ENCODE data around the gene ENAH.
A peak's percentile ranks its signal among the peaks of the same experiment; 100 is the strongest.

Gene ENAH

DNA sequence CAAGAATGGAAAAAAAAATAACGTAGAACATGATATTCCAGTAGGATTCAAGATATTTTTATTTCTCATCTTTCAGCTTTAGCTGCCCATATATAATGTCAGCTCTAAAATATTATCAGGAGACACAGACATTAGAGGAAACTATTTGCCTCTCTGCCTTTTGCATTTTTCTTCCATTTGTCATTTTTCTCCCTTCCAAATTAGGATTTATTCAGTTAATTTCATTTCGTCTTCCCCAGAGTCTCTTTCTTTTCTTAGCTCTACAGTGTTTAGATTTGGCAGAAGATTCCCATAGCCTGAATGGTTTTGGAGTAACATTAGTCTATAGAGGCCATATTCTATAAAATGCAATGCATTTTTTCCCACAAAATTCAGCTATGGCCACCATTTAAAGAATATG is 5.1 kb upstream of the ENAH start:
- TF ChIP-seq, protein P1, sequence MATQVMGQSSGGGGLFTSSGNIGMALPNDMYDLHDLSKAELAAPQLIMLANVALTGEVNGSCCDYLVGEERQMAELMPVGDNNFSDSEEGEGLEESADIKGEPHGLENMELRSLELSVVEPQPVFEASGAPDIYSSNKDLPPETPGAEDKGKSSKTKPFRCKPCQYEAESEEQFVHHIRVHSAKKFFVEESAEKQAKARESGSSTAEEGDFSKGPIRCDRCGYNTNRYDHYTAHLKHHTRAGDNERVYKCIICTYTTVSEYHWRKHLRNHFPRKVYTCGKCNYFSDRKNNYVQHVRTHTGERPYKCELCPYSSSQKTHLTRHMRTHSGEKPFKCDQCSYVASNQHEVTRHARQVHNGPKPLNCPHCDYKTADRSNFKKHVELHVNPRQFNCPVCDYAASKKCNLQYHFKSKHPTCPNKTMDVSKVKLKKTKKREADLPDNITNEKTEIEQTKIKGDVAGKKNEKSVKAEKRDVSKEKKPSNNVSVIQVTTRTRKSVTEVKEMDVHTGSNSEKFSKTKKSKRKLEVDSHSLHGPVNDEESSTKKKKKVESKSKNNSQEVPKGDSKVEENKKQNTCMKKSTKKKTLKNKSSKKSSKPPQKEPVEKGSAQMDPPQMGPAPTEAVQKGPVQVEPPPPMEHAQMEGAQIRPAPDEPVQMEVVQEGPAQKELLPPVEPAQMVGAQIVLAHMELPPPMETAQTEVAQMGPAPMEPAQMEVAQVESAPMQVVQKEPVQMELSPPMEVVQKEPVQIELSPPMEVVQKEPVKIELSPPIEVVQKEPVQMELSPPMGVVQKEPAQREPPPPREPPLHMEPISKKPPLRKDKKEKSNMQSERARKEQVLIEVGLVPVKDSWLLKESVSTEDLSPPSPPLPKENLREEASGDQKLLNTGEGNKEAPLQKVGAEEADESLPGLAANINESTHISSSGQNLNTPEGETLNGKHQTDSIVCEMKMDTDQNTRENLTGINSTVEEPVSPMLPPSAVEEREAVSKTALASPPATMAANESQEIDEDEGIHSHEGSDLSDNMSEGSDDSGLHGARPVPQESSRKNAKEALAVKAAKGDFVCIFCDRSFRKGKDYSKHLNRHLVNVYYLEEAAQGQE (IDR thresholded peaks at IDR 0.05; ENCODE audit: insufficient read depth in 1 of 2, low read depth in 2 of 2, low read length in 2 of 2) = no peak
- TF ChIP-seq TAF1 (IDR thresholded peaks at IDR 0.05; ENCODE audit: borderline replicate concordance, insufficient read depth, low read length) (no peak), FOXP2 (optimal IDR thresholded peaks at IDR 0.05; ENCODE audit: borderline replicate concordance, extremely low read depth, extremely low read length, insufficient read depth) (no peak), SIN3A (IDR thresholded peaks at IDR 0.05; ENCODE audit: borderline replicate concordance, insufficient read depth, low read length) (no peak), POLR2AphosphoS5 (IDR thresholded peaks at IDR 0.05; ENCODE audit: low read depth, low read length) (no peak)

DNA sequence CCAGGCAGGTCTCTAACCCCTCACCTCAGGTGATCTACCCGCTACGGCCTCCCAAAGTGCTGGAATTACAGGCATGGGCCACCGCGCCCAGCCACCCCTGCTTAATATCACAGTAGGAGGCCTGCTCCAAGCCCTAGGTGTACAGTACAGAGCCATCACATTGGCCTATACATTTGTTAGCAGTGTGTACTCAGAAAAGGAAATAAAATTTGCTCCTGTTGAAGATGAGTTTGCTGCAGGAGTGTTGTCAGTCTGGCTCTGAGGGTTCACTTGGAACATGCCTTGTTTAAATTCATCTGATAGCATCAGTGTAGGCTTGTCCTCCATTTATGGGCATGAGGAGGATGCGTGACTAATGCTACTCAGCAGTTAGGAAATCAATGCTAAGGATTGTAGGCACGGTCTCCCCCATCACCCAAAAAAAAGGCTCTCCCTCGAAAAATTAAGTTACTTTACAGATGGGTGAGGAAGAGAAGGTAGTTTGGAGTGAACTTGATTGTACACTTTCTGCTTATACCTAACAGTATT is 4.6 kb upstream of the ENAH start:
- TF ChIP-seq, protein P1 (IDR thresholded peaks at IDR 0.05; ENCODE audit: insufficient read depth in 1 of 2, low read depth in 2 of 2, low read length in 2 of 2) = no peak
- TF ChIP-seq SIN3A (IDR thresholded peaks at IDR 0.05; ENCODE audit: borderline replicate concordance, insufficient read depth, low read length) = 0 out of 2 replicates have a peak, but pooled peaks have one; percentile 46

DNA sequence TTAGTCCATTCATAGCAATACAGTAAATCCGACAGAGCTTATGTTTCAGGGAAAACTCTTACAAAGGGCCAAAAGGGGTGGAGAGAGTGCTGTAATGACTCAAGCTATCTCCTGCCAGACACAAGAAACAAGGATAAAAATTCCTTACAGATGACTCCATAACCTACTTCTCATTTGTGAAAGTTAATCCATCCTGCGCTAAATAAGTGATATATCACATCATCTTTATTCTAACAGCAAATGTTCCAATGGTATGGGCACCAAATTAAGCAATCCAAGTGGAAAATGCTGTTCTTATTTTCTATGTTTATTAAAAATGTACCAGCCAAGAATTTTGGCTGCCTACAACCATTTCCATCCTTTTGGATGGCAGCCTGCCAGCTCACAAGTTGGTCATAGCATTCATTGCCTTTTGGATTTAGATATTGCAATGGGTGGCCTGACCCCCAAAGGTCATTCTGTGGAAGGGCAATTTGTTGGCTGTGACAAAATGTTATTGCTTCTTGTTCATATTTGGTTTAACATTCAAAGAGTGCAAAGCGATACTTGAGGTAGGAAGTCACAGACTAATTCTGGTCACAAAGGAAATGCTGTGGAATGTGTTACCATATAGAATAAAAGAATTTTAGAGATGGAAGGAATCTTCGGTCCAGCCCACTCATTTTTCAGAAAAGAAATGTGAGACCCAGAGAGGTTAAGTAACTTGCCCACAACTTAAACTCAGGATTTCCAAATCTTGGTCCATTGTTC is 2.8 kb upstream of the ENAH start:
- no peak for TF ChIP-seq POLR2AphosphoS5 (IDR thresholded peaks at IDR 0.05; ENCODE audit: low read depth, low read length)
- TF ChIP-seq, protein P1 (IDR thresholded peaks at IDR 0.05; ENCODE audit: insufficient read depth in 1 of 2, low read depth in 2 of 2, low read length in 2 of 2) = no peak
- no peak for TF ChIP-seq FOXP2 (optimal IDR thresholded peaks at IDR 0.05; ENCODE audit: borderline replicate concordance, extremely low read depth, extremely low read length, insufficient read depth)
- TF ChIP-seq SIN3A (IDR thresholded peaks at IDR 0.05; ENCODE audit: borderline replicate concordance, insufficient read depth, low read length) = no peak
- TF ChIP-seq TAF1 (IDR thresholded peaks at IDR 0.05; ENCODE audit: borderline replicate concordance, insufficient read depth, low read length) = no peak

DNA sequence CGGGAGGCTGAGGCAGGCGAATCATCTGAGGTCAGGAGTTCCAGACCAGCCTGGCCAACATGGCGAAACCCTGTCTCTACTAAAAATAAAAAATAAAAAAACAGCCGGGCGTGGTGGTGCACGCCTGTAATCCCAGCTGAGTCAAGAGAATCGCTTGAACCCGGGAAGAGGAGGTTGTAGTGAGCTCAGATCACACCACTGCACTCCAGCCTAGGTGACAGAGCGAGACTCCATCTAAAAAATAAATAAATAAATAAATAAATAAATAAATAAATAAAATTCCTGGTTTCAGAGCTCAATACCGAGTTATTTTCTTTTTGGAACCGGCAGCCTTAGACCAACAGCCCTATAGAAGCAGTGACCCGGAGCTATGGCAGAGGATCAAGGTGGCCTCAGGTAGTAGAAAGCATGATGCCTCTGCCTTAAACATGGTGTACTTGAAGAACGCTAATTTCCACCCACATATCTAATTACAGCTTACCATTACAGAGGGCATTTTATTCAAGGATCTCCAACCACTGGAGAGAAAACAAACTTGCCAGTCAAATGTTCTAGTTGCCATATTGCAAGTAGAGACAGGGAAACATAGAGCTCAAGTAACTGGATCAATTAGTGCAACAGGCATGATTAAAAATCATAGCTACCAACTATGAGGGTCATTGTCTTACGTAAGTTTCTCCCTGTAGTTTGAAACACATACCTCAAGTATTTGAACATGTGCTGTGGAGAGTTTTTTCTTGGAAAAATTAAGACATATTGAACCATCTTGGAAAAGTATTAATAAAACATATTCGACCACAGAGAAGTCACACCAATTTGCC is 2.0 kb upstream of the ENAH start:
- TF ChIP-seq FOXP2 (optimal IDR thresholded peaks at IDR 0.05; ENCODE audit: borderline replicate concordance, extremely low read depth, extremely low read length, insufficient read depth) (no peak), TAF1 (IDR thresholded peaks at IDR 0.05; ENCODE audit: borderline replicate concordance, insufficient read depth, low read length) (no peak), POLR2AphosphoS5 (IDR thresholded peaks at IDR 0.05; ENCODE audit: low read depth, low read length) (no peak)
- TF ChIP-seq, protein P1 (IDR thresholded peaks at IDR 0.05; ENCODE audit: insufficient read depth in 1 of 2, low read depth in 2 of 2, low read length in 2 of 2) = no peak
